HG03342 (cell line): ENCODE measurements around the gene STARD3NL.
"Not testable (repeated sequence)": the region's sequence is repeated elsewhere in the genome, so short reads cannot be mapped to it uniquely, and the experiment has no call there.

Source experiments
- ATAC-seq: cut with Tn5 transposase; IDR thresholded peaks from one replicate; pipeline ENCODE4 v1.9.1; 2021; ENCODE audit warnings: mild to moderate bottlenecking, moderate library complexity; ENCODE audit not compliant: unreplicated experiment

Gene STARD3NL

DNA sequence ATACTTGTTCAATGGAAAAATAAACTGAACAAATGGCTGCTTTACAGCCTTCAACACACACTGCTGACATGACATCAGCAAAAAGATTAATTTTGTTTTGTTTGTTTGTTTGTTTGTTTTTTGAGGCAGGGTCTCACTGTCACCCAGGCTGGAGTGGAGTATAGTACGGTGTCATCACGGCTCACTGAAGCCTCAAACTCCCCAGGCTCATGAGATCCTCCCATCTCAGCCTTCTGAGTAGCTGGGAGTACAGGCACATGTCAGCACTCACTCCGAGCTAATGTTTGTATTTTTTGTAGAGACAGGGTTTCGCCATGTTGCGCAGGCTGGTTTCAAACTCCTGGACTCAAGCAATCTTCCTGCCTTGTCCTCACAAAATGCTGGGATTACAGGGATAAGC lies 84.5 kb downstream of the STARD3NL start:
- no peak for ATAC-seq

- ATAC-seq: not testable (repeated sequence)
These were observed 85.2 kb downstream of the STARD3NL start for GRCh38 chr7:38263274-38263673.

- not testable (repeated sequence) for ATAC-seq
These were observed 86.6 kb downstream of the STARD3NL start for GRCh38 chr7:38264602-38265001.

DNA sequence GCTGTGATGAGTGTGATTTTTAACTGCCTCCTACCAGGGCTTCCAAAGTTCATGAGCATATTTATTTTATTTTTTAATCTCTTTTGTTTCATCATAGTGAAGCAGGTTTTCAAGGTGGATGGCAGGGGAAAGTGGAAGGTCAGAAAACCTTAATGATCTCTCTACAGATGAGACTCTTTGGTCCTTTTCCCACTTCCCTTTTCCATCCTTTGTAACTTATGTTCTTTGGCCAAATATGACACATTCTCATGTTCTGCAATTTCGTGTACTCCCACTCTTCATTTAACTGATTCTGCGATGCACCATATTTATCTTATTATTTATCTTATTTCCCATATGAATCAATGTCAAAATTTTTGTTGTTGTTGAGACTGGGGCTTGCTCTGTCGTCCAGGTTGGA lies 87.9 kb downstream of the STARD3NL start:
- not testable (repeated sequence) for ATAC-seq

DNA sequence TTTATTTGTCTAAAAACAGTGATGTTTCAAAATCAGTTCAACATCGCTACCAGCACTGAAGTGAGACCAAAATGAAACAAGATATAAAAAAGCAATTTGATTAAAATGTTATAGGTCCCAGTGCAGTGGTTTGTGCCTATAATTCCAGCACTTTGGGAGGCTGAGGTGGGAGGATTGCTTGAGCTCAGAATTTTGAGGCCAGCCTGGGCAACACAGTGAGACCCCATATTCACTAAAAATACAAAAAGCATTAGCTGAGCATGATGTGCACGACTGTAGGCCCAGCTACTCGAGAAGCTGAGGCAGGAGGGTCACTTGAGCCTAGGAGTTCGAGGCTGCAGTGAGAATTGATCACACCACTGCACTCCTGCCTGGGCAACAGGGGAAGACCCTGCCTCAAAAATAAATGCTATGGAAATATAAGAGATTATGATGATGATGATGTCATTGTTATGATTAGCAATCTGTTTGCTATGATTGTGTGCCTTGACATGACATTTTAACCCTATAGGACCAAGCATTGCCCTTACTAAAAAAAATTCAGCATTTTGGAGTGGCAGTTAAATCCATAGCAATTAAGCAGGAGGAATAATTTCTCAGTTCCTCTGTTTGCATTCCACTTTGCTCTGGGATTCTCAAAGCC lies 91.8 kb downstream of the STARD3NL start:
- not testable (repeated sequence) for ATAC-seq

- ATAC-seq: not testable (repeated sequence)
These were observed 92.4 kb downstream of the STARD3NL start for GRCh38 chr7:38270405-38270804.

DNA sequence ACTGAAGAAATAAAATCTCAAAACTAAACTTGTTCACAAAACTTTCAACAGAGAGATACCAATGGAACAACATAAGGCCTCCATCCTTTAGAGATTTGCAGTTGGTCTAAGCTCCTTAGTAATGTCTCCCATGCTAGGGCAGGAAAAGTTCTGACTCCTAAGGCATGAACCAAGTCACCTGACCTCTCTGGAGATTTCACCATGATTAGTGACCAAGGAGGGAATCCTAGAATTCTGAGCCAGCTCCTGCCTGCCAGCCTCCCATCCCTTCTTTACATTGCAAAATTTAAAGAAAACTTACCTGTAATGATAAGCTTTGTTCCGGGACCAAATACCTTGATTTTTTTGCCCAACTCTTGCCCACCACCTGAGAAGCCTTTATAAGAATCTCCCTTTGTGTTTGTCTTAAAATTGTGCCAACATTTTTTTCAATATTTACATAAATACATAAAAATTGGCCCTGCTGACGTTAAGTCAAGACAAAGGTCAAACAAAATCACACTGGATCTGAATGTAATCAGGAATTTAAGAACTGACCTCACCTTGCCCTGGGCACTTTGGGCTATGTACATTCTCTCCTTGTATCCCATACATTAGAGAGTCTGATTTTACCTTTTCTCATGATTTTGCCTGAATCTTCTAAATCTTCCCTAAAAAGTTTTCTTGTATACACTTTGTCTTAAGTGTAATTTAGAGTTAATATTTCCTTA lies 95.4 kb downstream of the STARD3NL start, which contains the start of gene TARP:
Gene TARP, minus strand, starts transcription at position 351 of the 710 bp plus-strand sequence.
- no peak for ATAC-seq

DNA sequence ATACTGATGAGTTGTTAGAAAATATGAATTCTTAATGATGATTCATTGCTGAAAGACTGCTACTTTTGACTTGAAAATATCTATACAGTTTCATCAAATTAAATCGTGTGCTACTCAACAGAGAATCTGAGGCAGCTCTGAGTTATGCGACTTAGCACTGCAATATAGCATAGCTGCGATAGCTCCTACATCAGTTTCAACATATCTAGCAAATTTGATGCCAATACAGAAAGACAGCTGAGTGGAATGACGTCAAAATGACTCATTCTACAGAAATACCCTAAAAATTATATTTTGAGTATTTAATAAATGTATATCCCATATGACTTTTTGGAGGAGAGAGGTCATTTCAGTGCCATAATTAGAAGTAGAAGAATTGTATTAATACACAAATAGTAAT lies 96.4 kb downstream of the STARD3NL start:
- no peak for ATAC-seq

DNA sequence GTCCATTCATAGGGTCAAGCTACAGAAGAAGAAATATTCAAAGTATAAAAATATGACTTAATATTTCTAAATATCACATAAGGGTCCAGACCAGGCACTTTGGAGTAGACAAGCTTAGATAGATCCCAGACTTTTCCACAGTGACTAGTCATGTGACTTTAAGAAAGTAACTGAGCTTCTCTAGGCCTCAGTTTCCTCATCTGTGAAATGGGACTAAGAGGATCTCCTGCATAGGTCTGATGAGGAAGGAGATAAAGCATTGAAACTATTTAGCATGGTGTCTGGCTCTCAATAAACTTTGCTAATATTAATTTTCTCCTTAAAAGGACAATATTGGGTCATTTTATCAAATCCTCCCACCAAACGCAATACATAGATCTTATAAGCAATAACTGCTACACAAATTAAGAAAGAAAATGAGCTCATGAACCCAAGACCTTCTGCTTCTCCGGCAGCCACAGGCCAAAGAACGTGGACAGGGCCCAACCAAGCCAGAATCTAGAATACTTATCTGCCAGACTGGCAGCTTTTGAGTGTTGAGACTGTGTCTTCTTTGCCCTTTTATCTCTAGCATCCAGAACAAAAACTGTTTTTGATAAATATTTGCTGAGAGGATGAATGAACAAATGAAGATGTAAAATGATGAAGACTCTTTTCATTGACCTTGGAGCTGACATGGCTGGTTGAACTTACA lies 97.0 kb downstream of the STARD3NL start:
- no peak for ATAC-seq

DNA sequence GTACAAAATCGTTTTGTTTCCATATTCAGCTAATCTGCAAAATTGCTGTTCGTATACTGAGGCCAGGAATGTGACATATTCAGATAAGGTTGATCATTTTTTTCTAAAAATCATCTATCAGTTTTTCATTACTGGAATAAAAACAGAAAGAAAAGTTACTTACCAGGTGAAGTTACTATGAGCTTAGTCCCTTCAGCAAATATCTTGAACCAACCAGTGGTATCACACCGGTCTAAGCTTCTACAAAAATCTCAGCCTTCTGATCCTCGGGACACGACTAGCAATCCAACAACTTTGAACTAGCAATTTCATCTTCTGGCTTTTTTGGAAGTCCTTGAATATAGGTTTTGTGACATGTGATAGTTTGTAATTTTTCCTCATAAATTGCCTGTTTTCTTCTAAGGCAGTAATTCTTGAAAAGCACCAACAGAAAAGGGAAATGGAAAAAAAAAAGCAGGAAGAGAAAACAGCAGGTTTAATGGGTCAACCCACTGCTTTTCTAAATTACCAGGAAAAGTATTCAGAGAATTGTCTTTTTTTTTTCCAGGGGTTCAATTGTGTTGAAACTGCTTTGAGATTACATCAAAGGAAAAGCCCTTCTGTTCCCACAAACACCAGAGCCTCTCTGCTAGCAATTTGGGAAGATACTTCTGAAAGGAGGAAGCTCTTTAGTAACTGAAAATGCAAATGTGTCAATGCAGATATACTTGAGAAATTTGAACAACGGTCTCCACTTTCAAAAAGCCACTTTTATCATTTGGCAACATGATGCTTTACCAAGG lies 98.2 kb downstream of the STARD3NL start:
- no peak for ATAC-seq

DNA sequence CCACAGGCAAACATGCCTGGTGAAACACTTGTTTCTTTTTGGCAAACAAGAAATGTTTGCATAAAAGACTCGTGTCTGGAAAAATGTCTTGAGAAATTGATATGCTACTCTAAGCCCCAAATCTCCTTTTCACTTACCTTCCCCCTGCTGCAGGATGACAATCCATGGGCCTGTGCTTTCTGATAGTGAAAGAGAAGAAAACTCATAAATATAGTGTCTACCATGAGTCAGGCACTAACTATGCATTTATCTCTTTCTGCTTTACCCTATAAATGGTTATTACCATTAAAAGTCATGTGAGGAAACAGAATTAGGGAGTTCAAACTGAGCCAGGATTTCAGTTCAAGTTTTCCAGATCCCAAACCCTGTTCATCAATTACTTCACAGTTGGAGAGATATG lies 102.0 kb downstream of the STARD3NL start:
- ATAC-seq: no peak
